GM12801 (cell line): Measurements from ENCODE around the gene FUT7.

Source experiments
- CTCF ChIP-seq: IDR thresholded peaks from one replicate; pipeline ENCODE4 v1.5.1; 2011; ENCODE audit warnings: control low read depth; ENCODE audit not compliant: insufficient read length; ENCODE audit errors: extremely low read depth

The FUT7 gene

GRCh38 chr9:137064027-137064879 is 32.4 kb upstream of the FUT7 start:
- TF ChIP-seq CTCF: no peak

- TF ChIP-seq CTCF: no peak
Measured at GRCh38 chr9:137063311-137064026, 31.6 kb upstream of the FUT7 start.

GRCh38 chr9:137062384-137062783 is 30.5 kb upstream of the FUT7 start:
- no peak for TF ChIP-seq CTCF

GRCh38 chr9:137058521-137059234 is 26.8 kb upstream of the FUT7 start:
- no peak for TF ChIP-seq CTCF

- no peak for TF ChIP-seq CTCF
Measured at GRCh38 chr9:137057545-137057944, 25.7 kb upstream of the FUT7 start.

GRCh38 chr9:137056739-137057415 is 25.0 kb upstream of the FUT7 start:
- TF ChIP-seq CTCF: no peak
